Hematopoietic multipotent progenitor cell treated with erythropoietin and hydrocortisone succinate and interleukin-3 and kit ligand, for 8 days (in vitro differentiated cells): ENCODE results near the gene CEP44.
"Not testable (repeated sequence)": the region's sequence is repeated elsewhere in the genome, so short reads cannot be mapped to it uniquely, and the experiment has no call there.

Experiments used
- DNase-seq: peaks from one replicate; pipeline ENCODE4 v3.0.0-alpha.2; 2015

Gene CEP44

DNA sequence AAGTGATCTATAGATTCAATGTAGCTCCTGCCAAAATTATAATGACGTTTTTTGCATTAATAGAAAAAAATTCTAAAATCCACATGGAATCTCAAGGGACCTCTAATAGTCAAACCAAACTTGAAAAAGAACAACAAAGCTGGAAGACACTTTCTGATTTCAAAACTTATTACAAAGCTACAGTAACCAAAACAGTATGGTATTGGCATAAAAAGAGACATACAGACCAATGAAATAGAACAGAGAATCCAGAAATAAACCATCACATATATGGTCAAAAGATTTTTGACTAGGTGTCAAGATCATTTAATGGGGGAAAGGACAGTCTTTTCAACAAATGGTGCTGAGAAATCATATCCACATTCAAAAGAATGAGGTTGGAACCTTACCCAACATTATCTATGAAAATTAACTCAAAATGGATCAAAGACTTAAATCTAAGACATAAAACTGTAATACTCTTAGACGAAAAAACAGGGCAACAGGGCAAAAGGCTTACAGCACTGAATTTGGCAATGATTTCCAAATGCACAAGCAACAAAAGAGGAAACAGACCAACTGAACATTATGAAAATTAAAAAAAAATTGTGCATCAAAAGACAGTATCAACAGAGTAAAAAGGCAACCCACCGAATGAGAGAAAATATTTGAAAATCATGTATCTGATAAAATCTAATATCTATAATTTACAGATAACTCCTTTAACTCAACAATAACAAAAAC, 4.1 kb upstream of the CEP44 start:
- no peak for DNase-seq

- no peak for DNase-seq
Observed at GRCh38 chr4:174281182-174281737, 2.5 kb upstream of the CEP44 start.

GRCh38 chr4:174281901-174282300, 1.8 kb upstream of the CEP44 start:
- no peak for DNase-seq

DNA sequence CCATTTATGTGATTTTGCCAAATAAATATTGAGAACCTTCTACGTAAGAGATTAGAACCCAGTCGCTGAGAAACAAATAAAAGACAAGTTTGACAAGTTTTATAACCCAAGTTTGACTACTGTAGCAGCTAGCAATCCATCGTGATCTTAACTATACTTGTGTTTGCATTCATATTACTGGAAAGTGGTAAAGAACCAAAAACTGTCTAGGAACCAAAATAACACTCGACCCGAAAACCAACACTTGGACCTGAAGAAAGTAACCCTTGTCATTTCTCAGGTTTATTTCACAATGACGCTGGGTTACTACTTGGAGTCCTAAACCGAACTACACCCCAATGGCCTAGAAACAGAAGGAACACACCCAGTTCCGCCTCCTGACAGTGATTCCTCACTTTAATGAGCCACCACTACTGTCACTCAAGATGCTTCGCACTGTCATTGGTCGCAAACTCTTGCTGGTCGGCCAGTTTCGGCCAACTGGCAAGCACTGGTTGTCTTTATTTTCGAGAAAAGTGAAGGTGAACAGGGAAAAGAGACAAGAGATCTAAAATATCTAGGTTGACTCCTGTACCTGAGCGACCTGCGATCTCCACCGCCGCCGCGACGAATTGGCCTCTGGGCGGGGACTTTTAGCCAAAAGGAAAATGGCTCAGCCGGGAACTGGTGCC, 740 bp upstream of the CEP44 start:
- peak; percentile 97 for DNase-seq

DNA sequence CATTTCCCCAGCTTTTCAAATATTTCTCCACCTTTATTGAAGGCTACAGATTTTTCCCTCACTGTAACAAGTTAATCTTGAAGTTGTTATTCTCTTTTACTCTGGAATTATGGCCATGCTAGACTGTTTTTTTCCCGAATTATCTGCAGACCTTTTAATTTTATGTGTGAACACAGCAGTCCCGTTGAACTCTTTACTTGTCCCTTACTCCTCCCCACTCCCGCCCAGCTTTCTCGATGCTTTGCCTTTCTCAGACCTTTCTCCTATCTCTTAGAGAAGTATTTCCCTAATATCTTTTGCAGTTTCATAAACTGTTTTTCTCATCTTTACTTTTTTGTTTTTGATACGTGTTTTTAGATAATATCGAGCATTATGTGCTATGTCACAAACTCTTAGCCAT, 776 bp downstream of the CEP44 start:
- DNase-seq = peak; percentile 24

GRCh38 chr4:174286870-174287269, 3.2 kb downstream of the CEP44 start:
- DNase-seq = no peak

GRCh38 chr4:174292473-174292872, 8.8 kb downstream of the CEP44 start:
- no peak for DNase-seq

GRCh38 chr4:174294641-174295040, 10.9 kb downstream of the CEP44 start:
- DNase-seq = not testable (repeated sequence)

DNA sequence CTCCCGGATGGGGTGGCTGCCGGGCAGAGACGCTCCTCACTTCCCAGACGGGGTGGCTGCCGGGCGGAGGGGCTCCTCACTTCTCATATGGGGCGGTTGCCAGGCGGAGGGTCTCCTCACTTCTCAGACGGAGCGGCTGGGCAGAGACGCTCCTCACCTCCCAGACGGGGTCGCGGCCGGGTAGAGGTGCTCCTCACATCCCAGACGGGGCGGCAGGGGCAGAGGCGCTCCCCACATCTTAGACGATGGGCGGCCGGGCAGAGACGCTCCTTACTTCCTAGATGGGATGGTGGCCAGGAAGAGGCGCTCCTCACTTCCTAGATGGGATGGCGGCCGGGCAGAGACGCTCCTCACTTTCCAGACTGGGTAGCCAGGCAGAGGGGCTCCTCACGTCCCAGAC, 11.4 kb downstream of the CEP44 start:
- DNase-seq = not testable (repeated sequence)

DNA sequence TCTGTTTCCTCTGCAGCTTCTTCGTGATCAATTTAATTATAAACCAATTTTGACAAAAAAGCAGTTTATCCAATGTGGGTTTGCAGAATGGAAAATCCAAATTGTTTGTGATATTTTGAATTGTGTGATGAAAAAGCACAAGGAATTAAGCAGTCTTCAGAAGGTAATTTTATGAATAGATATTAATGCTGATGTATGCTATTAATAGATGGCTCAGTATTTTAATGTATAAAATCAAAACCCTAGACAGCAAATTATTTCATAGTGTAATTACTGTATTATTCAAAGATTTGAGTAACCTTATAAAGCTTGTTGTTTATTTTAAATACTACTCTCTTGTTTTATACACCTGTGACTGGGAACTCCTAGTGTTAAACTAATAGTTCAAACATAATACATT, 20.0 kb downstream of the CEP44 start:
- no peak for DNase-seq

- DNase-seq = no peak
Observed at GRCh38 chr4:174304664-174305063, 21.0 kb downstream of the CEP44 start.

GRCh38 chr4:174305961-174306360, 22.2 kb downstream of the CEP44 start:
- no peak for DNase-seq

DNA sequence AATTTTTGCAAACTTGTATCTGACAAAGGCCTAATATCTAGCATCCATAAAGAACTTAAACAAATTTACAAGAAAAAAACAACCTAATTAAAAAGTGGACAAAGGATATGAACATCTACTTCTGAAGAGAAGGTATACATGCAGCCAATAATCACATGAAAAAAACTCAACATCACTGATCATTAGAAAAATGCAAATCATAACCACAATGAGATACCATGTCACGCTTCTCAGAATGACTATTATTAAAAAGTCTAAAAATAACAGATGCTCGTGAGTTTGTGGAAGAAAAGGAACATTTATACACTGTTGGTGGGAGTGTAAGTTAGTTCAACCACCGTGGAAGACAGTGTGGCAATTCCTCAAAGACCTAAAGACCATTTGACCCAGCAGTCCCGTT, 24.0 kb downstream of the CEP44 start:
- no peak for DNase-seq

- no peak for DNase-seq
Observed at GRCh38 chr4:174312993-174313392, 29.3 kb downstream of the CEP44 start.

DNA sequence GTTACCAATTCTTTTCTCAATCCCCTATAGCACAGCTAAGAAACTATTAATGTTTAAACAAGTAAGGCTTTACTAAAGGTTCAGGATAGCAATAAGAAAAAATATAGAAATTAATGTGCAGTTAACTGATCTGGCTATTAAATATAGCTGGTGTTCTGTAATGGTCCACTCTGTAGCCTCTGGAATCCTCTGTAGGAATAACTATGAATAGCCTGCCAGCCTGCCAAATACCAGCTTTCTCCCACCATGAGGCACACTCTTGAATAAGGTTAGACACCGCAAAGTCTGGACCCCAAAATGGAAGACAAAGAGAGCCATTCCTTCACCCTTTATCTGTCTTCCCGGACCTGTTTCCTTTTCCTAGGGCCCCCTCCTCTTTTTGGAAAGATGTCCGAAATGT, 30.6 kb downstream of the CEP44 start:
- no peak for DNase-seq

DNA sequence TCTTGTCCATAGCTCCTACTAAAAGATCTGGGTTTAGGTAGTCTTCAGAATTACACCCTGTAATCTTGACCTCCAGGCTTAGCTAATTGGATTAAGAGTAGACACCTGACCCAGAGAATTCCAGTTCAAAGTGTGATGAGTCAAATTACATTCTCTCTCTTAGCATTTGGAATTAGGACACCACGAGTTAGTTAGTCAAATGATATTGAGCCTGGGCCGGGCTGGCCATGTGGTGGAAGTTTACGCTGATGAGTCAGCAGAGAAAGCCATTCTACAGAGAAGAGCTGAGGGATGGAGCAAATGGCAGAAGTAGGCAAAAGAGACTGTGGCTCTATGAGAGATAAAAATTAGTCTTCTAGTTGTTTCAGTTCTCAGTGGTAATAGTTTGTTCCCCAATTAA, 31.1 kb downstream of the CEP44 start:
- DNase-seq = no peak

DNA sequence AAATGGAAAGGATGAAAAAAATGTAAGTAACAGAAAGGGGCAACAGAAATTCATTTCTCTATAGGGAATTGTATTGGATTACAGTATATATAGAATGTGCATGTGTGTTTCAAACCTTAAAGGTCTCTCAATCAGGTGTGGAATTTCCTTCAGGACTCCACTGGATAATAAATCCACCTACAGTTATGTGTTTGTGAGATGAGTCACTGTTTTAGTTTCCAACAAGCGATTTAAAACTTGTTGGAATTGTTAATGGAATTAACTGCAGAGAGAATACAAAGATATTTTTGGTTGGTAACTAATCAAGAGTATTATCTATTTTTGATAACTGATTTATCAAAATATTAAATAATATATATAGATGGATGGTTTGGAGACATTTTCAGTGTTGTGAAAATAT, 32.8 kb downstream of the CEP44 start:
- no peak for DNase-seq

DNA sequence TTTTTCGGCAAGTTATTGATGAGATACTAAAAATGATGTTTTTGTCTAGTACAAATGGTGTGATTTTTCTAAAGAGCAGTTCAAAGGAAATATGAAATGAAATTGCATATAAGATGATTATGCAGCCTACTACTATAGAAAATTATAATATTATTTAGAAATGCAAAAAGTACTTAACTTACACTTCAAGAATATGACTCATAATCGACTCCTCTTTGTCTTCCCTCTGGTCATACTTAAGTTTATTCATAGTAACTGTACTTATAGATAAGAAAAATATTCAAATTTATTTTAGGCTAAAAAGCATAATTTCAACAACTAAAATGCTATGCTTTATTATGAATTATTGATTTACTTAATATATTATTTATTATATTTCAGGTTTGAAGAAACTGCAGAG, 33.2 kb downstream of the CEP44 start:
- DNase-seq = no peak

GRCh38 chr4:174317531-174317930, 33.8 kb downstream of the CEP44 start:
- no peak for DNase-seq

DNA sequence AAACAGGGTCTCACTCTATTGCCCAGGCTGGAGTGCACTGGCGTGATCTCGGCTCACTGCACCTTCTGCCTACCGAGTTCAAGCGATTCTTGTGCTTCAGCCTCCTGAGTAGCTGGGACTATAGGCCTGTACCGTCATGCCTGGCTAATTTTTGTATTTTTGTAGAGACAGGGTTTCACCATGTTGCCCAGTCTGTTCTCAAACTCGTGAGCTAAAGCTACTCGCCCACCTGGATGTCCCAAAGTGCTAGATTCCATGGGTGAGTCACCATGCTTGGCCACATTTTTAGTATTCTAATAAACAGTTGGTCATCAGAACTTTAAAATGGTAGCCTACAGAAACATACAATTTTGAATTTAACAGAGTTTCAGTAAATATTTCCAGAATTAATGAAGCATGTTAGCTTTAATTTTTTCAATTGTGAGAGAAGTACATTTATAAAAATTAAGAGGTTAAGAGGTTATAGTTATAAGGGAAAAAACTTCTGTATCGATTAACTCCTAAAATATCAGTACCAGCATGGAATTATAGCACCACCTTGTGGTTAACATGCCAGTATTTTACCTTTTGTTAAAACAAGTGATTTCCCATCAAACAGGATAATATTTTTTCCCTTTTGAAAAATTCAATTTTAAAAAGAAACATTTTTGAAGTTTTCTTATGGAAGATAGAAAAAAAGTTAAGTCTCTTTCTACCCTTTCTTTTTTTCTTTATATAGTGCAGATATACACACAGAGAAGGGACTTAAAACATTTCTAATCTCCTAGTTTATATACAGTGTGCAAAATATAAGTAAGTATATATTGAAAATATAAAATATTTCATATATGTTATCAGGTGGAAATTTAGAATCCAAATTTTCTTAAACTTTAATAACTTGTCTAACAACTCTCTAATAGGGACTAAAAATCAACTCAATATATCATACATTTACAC, 35.4 kb downstream of the CEP44 start:
- peak; percentile 67 for DNase-seq

GRCh38 chr4:174320494-174321199, 36.9 kb downstream of the CEP44 start:
- DNase-seq = peak; percentile 13

- DNase-seq = no peak
Observed at GRCh38 chr4:174324236-174324635, 40.5 kb downstream of the CEP44 start.

DNA sequence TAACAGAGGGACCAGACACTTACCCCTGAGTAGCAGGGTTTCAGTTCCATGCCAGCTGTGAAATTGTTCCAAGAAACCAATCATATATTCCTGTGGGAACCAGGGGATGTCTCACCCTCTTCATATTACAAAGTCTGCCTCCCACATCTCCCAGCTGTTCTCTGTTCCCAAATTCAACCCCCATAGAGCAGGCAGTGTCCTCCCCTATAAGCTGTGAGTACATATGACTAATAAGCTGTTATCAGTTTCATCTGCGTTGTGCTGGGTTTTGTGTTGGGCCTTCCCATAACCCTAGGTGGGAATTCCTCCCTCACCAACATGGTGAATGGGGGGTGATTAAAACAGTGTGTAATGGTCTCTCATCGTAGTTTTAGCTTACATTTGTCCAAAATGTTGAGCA, 41.0 kb downstream of the CEP44 start:
- no peak for DNase-seq
